GM12878 (cell line): ENCODE data around the gene STARD10. TPM values are rescaled to one million over a fixed set of nuclear protein-coding genes. Genes with fewer than 3 reads are reported as not detected.
A peak's percentile ranks its signal among the peaks of the same experiment; 100 is the strongest.

Experiments
- CHD1 ChIP-seq: IDR thresholded peaks from 2 replicates; pipeline ENCODE4 v1.6.1; 2012; ENCODE audit warnings: low read depth, low read length, improper control_type of control experiment
- polyA plus RNA-seq, 11 experiments: library from polyadenylated mRNA; depleted of rRNA in 4 of 11; unstranded in 6 of 11; stranded (reverse) in 5 of 11; fragments of >200 nt; fragmentation: Nextera tagmentation in 4 of 11; fragmentation: Illumina TruSeq in 1 of 11; extraction: Ambion mirVana in 4 of 11; extraction: Trizol in 1 of 11; gene quantifications; 1 replicate in 1 of 11; 2 replicates in 10 of 11; pipeline versions ENCODE4 v1.2.1 to v1.2.3, GENCODE V29; 2011 to 2016; ENCODE audit warnings: inconsistent platforms in 2 of 11, missing spikeins in 2 of 11, low read depth in 1 of 11
- total RNA-seq, 4 experiments: library from RNA; depleted of rRNA in 3 of 4; stranded (reverse); fragments of >200 nt in 3 of 4; fragmentation: Illumina TruSeq in 1 of 4; extraction: Trizol in 1 of 4; gene quantifications; 2 replicates each; pipeline versions ENCODE4 v1.2.1 to v1.2.3, GENCODE V29; 2013 to 2021
- TF ChIP-seq, protein P1 (sequence below), 3 experiments: IDR thresholded peaks in 2 of 3; conservative IDR thresholded peaks in 1 of 3; 2 replicates each; pipeline ENCODE4 v1.5.1; 2011; ENCODE audit warnings: low read depth in 3 of 3, low read length in 3 of 3, mild to moderate bottlenecking in 3 of 3, control low read depth in 2 of 3, moderate library complexity in 2 of 3, inconsistent platforms in 1 of 3, mixed read lengths in 1 of 3; ENCODE audit not compliant: control insufficient read depth in 2 of 3, insufficient read depth in 1 of 3; ENCODE audit errors: extremely low read depth in 1 of 3
- TF ChIP-seq, protein P2 (sequence below): IDR thresholded peaks from 2 replicates; pipeline ENCODE4 v1.6.1; 2012; ENCODE audit warnings: low read depth, low read length, improper control_type of control experiment
- TF ChIP-seq, protein P3 (sequence below): IDR thresholded peaks from 2 replicates; pipeline ENCODE4 v1.6.1; 2011; ENCODE audit warnings: low read depth, low read length, improper control_type of control experiment, borderline replicate concordance

STARD10 gene
- total and polyA plus RNA-seq, 10 of the 15 experiments (the other 5 are each of a cell fraction or from before 2014, with no cell fraction given), result 0.15 to 43.2 (median 23.1) TPM

DNA sequence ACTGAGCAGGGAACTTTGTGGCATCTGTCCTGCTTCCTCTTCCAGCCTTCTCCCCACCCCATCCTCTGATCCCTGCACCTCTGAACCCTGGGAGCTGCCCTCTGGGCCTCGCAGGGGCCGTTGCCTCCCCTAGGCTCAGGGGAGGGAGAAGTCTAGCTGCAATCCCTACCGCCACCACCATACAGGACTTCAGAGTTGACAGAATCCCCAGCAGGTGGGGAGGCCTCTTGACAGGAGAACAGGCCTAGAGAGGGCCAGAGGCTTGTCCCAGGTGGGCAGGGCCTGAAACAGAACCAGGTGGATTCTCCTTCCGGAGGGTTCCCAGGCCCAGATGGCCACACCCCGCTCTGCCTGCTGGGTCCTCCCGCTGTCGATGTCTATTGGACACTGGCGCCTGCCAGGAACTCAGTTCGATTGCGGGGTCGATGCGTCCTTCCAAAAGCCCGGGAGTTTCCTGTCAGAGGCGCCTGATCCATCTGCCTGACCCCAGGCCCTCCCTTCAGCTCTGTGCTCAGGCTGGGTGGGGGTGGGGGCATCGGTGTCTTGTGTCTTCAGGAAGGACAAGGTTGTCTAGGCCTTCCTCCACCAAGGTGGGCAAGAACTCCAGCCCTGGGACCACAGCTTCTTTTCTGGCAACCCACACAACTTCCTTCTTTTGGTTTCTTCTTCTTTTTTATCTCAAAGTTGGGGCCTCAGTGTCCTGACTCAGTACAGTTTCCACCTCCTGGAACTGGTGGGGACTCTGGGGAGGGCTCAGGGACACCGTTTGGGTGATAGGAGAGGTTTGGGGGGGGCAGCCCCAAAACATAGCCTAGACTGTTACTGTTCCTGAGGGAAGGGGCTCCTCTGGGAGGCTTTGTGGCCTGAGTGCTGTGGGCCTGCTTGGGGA is 6.4 kb downstream of the STARD10 start (continued):
- TF ChIP-seq, protein P1, sequence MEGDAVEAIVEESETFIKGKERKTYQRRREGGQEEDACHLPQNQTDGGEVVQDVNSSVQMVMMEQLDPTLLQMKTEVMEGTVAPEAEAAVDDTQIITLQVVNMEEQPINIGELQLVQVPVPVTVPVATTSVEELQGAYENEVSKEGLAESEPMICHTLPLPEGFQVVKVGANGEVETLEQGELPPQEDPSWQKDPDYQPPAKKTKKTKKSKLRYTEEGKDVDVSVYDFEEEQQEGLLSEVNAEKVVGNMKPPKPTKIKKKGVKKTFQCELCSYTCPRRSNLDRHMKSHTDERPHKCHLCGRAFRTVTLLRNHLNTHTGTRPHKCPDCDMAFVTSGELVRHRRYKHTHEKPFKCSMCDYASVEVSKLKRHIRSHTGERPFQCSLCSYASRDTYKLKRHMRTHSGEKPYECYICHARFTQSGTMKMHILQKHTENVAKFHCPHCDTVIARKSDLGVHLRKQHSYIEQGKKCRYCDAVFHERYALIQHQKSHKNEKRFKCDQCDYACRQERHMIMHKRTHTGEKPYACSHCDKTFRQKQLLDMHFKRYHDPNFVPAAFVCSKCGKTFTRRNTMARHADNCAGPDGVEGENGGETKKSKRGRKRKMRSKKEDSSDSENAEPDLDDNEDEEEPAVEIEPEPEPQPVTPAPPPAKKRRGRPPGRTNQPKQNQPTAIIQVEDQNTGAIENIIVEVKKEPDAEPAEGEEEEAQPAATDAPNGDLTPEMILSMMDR (IDR thresholded peaks at IDR 0.05 in 2 of 3, conservative IDR thresholded peaks at IDR 0.05 in 1 of 3; ENCODE audit: control insufficient read depth in 2 of 3, extremely low read depth in 1 of 3, insufficient read depth in 1 of 3, low read depth in 3 of 3, low read length in 3 of 3), result peak in 2 of 3 experiments; percentile 44 to 49; a peak in 3 of 6 replicates
- TF ChIP-seq CHD1, result no peak
- TF ChIP-seq, protein P2, sequence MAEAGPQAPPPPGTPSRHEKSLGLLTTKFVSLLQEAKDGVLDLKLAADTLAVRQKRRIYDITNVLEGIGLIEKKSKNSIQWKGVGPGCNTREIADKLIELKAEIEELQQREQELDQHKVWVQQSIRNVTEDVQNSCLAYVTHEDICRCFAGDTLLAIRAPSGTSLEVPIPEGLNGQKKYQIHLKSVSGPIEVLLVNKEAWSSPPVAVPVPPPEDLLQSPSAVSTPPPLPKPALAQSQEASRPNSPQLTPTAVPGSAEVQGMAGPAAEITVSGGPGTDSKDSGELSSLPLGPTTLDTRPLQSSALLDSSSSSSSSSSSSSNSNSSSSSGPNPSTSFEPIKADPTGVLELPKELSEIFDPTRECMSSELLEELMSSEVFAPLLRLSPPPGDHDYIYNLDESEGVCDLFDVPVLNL, result no peak
- TF ChIP-seq, protein P3, sequence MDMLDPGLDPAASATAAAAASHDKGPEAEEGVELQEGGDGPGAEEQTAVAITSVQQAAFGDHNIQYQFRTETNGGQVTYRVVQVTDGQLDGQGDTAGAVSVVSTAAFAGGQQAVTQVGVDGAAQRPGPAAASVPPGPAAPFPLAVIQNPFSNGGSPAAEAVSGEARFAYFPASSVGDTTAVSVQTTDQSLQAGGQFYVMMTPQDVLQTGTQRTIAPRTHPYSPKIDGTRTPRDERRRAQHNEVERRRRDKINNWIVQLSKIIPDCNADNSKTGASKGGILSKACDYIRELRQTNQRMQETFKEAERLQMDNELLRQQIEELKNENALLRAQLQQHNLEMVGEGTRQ, result no peak
